Natural killer cell (primary cell): ENCODE results near the gene KAZN. TPM values are rescaled to one million over a fixed set of nuclear protein-coding genes. Genes with fewer than 3 reads are reported as not detected.

Experiments used
- ATAC-seq, 3 donors: fragments of 150-1000 bp in 2 of 3; fragments of 200-7000 bp in 1 of 3; cut with Tn5 transposase; 1 replicate in 1 of 3; 2 replicates in 2 of 3; pipeline ENCODE4 v1.10.0; 2021; ENCODE audit warnings: mild to moderate bottlenecking in 2 of 3, moderate library complexity in 2 of 3
- DNase-seq, 2 donors: peaks; one replicate each; pipeline versions ENCODE4 v3.0.0 to v3.0.0-alpha.2; 2013 to 2021; ENCODE audit warnings: mixed read lengths in 1 of 2
- H3K27ac ChIP-seq: one replicate; pipeline ENCODE4 v1.5.1; 2013; ENCODE audit warnings: mild to moderate bottlenecking, low read length
- H3K27me3 ChIP-seq: one replicate; pipeline ENCODE4 v1.6.1; 2013; ENCODE audit warnings: low read length; ENCODE audit not compliant: control insufficient read depth, insufficient read depth
- H3K36me3 ChIP-seq: one replicate; pipeline ENCODE4 v1.6.1; 2013; ENCODE audit warnings: low read length; ENCODE audit not compliant: control insufficient read depth, insufficient read depth
- H3K4me1 ChIP-seq: one replicate; pipeline ENCODE4 v1.6.1; 2013; ENCODE audit warnings: low read length; ENCODE audit not compliant: control insufficient read depth, insufficient read depth
- H3K4me3 ChIP-seq: one replicate; pipeline ENCODE4 v1.5.1; 2013; ENCODE audit warnings: low read length
- H3K9me3 ChIP-seq: one replicate; pipeline ENCODE4 v1.6.1; 2013; ENCODE audit warnings: low read length; ENCODE audit not compliant: control insufficient read depth, insufficient read depth
- H3K27ac Mint-ChIP-seq, 2 donors: one replicate each; pipeline ENCODE4 v1.8.0; 2022; ENCODE audit warnings: mild to moderate bottlenecking in 2 of 2, mixed read lengths in 2 of 2, moderate library complexity in 1 of 2
- H3K27me3 Mint-ChIP-seq, 2 donors: one replicate each; pipeline ENCODE4 v1.8.0; 2022; ENCODE audit warnings: low read depth in 2 of 2, mixed read lengths in 2 of 2
- H3K36me3 Mint-ChIP-seq: one replicate; pipeline ENCODE4 v1.8.0; 2022; ENCODE audit warnings: mixed read lengths
- H3K4me1 Mint-ChIP-seq, 2 donors: one replicate each; pipeline ENCODE4 v1.8.0; 2022; ENCODE audit warnings: mixed read lengths in 2 of 2
- H3K4me3 Mint-ChIP-seq: one replicate; pipeline ENCODE4 v1.8.0; 2022; ENCODE audit warnings: mild to moderate bottlenecking, moderate library complexity, mixed read lengths
- H3K9me3 Mint-ChIP-seq, 2 donors: one replicate each; pipeline ENCODE4 v1.8.0; 2022; ENCODE audit warnings: mixed read lengths in 2 of 2
- WGBS: methylation state at CpG from one replicate; pipeline ENCODE4 v1.1.7; 2013; ENCODE audit warnings: missing lambda C conversion rate; ENCODE audit not compliant: insufficient coverage; 5-methylcytosine and 5-hydroxymethylcytosine counted together
- intact Hi-C: fragments of 100-400 bp; cut with micrococcal nuclease; formaldehyde crosslinking; loops from one replicate; pipeline ENCODE4 v1.14.2; 2022
- total RNA-seq, 4 donors: library from RNA; stranded (reverse); fragments of 120-200 nt in 1 of 4; gene quantifications; one replicate each; pipeline versions ENCODE4 v1.2.3 to v1.2.4, GENCODE V29; 2013 to 2022
- TF ChIP-seq, protein P1 (sequence below): fragments of 200-600 bp; IDR thresholded peaks from one replicate; pipeline ENCODE4 v1.8.0; 2022; ENCODE audit warnings: antibody characterized with exemption

Gene KAZN
- total RNA-seq, 3 donors from 2014 or later (not counting 1 experiment from before 2014, with no cell fraction given): 1.2 to 2.0 (median 1.7) TPM

DNA sequence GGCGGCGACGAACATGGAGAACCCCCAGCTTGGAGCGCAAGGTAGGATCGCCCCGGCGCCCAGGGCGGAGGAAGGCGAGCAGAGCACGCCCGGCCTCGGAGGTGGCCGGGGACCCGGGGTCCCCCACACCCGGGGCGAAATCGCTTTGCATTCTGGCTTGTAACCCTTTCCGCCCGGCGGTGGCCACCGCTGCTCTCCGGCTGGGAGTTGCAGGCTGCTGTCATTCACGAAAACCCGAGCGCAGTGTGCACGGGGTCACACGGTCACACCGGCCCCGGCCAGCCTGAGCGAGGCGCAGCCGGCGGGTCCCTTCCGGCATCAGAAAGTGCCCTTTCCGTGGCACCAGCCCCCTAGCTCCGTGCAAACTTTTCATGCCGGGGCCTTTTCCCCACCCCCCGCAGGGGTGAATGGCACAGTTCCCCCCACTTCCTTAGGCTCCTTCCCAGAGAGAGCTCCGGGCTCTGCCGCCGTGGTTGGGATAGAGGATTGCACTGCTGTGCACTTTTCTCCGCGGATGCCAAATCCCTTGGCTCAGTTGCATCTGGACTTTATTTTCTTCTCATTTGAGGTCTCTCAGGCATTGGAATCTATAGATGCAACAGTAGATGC is 802 bp downstream of the KAZN start:
- H3K9me3 ChIP-seq: no peaks in the 10 kb centered on the region
- no peaks in the 10 kb centered on the region for H3K4me1 ChIP-seq
- no peak overlapping the region for H3K27ac Mint-ChIP-seq
- TF ChIP-seq, protein P1, sequence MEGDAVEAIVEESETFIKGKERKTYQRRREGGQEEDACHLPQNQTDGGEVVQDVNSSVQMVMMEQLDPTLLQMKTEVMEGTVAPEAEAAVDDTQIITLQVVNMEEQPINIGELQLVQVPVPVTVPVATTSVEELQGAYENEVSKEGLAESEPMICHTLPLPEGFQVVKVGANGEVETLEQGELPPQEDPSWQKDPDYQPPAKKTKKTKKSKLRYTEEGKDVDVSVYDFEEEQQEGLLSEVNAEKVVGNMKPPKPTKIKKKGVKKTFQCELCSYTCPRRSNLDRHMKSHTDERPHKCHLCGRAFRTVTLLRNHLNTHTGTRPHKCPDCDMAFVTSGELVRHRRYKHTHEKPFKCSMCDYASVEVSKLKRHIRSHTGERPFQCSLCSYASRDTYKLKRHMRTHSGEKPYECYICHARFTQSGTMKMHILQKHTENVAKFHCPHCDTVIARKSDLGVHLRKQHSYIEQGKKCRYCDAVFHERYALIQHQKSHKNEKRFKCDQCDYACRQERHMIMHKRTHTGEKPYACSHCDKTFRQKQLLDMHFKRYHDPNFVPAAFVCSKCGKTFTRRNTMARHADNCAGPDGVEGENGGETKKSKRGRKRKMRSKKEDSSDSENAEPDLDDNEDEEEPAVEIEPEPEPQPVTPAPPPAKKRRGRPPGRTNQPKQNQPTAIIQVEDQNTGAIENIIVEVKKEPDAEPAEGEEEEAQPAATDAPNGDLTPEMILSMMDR: no peak
- H3K4me3 ChIP-seq: no peak overlapping the region
- H3K9me3 Mint-ChIP-seq: no peaks in the 10 kb centered on the region
- H3K27me3 ChIP-seq: peaks cover 8% of the 10 kb centered on the region
- no peak overlapping the region for H3K4me3 Mint-ChIP-seq
- peaks cover 0 to 4% of the 10 kb centered on the region in 2 donors for H3K4me1 Mint-ChIP-seq
- H3K36me3 Mint-ChIP-seq: no peaks in the 10 kb centered on the region
- ATAC-seq (no peak), DNase-seq (no peak)
- no peak overlapping the region for H3K27ac ChIP-seq
- intact Hi-C loops: no loop called here
- 1% methylated on average over 43 of the region's 43 CpGs for WGBS
- no peaks in the 10 kb centered on the region for H3K36me3 ChIP-seq
- H3K27me3 Mint-ChIP-seq: peaks cover 45 to 73% of the 10 kb centered on the region in 2 donors

DNA sequence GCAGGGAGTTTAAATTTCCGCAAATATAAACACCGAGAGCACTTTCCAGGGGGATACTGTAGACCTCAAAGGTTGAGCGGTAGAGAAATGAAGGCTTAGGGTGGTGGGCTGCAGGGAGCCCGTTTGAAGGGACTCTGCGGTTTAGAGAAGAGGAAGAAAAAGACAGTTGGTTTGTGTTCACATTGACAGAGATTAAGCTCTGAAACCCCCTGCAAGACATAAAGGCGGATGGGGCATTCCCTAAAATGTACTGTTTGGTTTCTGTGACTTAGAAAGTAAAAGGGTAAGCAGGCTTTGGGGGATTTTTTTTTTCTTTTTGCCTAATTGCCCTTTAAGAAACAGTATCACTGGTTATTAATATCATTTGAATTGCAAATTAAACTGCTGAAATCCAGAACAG is 1.3 kb downstream of the KAZN start:
- peaks cover 0 to 4% of the 10 kb centered on the region in 2 donors for H3K4me1 Mint-ChIP-seq
- Histone ChIP-seq H3K36me3 (no peaks in the 10 kb centered on the region), H3K4me3 (no peak overlapping the region), H3K9me3 (no peaks in the 10 kb centered on the region), H3K27ac (no peak overlapping the region), H3K27me3 (peaks cover 8% of the 10 kb centered on the region), H3K4me1 (no peaks in the 10 kb centered on the region)
- no peak overlapping the region for H3K27ac Mint-ChIP-seq
- TF ChIP-seq, protein P1: no peak
- intact Hi-C loops: no loop called here
- no peaks in the 10 kb centered on the region for H3K9me3 Mint-ChIP-seq
- no peaks in the 10 kb centered on the region for H3K36me3 Mint-ChIP-seq
- 2% methylated on average over 6 of the region's 6 CpGs for WGBS
- no peak overlapping the region for H3K4me3 Mint-ChIP-seq
- DNase-seq: no peak
- ATAC-seq: no peak
- H3K27me3 Mint-ChIP-seq: peaks cover 44 to 73% of the 10 kb centered on the region in 2 donors

DNA sequence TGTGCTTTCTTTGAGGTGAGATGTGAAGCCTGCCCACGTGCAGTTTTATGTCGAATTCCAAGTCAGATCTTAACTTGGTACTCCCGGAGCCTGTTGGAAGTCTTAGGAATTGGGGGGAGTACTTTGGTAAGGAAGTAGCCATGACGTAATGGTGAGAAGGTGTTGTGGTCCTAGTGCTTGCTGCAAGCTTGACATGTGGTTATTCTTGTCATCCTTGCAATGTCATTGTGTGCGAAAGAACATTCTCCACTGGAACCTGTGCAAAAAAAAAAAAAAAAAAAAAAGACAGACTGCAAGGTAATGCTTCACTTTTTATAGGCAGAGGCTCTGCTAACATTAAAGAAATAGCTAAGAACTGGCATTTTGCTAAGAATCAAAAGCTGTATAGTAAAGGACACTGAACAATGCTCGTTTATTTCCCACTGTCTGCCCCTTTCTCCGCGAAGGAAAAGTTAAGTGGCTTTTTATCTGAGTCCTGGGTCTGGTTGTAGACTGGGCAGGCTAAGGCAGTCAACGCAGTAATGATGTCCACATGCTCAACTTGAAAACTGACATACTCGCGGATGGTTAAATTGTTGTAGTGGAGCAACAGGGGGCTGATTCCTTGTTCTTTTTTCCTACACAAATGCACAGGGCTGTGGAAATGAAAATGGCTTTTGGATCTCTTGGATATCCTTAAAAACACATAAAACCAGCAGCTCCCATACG is 2.1 kb downstream of the KAZN start:
- Mint-ChIP-seq H3K27ac (no peak overlapping the region), H3K4me3 (no peak overlapping the region), H3K27me3 (peaks cover 47 to 80% of the 10 kb centered on the region in 2 donors), H3K36me3 (no peaks in the 10 kb centered on the region), H3K4me1 (peaks cover 0 to 4% of the 10 kb centered on the region in 2 donors), H3K9me3 (no peaks in the 10 kb centered on the region)
- intact Hi-C loops: no loop called here
- Histone ChIP-seq H3K36me3 (no peaks in the 10 kb centered on the region), H3K9me3 (no peaks in the 10 kb centered on the region), H3K4me1 (no peaks in the 10 kb centered on the region), H3K27me3 (peaks cover 8% of the 10 kb centered on the region), H3K27ac (no peak overlapping the region), H3K4me3 (no peak overlapping the region)
- DNase-seq (no peak), ATAC-seq (no peak)
- TF ChIP-seq, protein P1: no peak
- 21% methylated on average over 9 of the region's 12 CpGs for WGBS
